HG03135 (cell line): ENCODE data around the gene ENTHD1.

ENCODE experiments used
- ATAC-seq: cut with Tn5 transposase; IDR thresholded peaks from one replicate; pipeline ENCODE4 v1.9.1; 2021; ENCODE audit warnings: mild to moderate bottlenecking, moderate library complexity; ENCODE audit not compliant: unreplicated experiment

Gene ENTHD1

GRCh38 chr22:39718921-39719475 is 174.6 kb downstream of the ENTHD1 start:
- ATAC-seq: no peak

- no peak for ATAC-seq
These were observed 175.4 kb downstream of the ENTHD1 start for GRCh38 chr22:39718206-39718605.

GRCh38 chr22:39717099-39717498 is 176.5 kb downstream of the ENTHD1 start:
- no peak for ATAC-seq

GRCh38 chr22:39716534-39716933 is 177.0 kb downstream of the ENTHD1 start:
- ATAC-seq: no peak

GRCh38 chr22:39715778-39716495 is 177.6 kb downstream of the ENTHD1 start:
- no peak for ATAC-seq

GRCh38 chr22:39714321-39714720 is 179.2 kb downstream of the ENTHD1 start:
- no peak for ATAC-seq

- no peak for ATAC-seq
These were observed 179.7 kb downstream of the ENTHD1 start for GRCh38 chr22:39713799-39714290.

- ATAC-seq: no peak
These were observed 180.6 kb downstream of the ENTHD1 start for GRCh38 chr22:39712751-39713525.

GRCh38 chr22:39712081-39712480 is 181.5 kb downstream of the ENTHD1 start:
- no peak for ATAC-seq

- no peak for ATAC-seq
These were observed 183.0 kb downstream of the ENTHD1 start for GRCh38 chr22:39710380-39711150.

GRCh38 chr22:39707816-39708215 is 185.7 kb downstream of the ENTHD1 start:
- no peak for ATAC-seq

GRCh38 chr22:39707351-39707750 is 186.2 kb downstream of the ENTHD1 start:
- ATAC-seq: no peak

GRCh38 chr22:39706376-39707140 is 187.0 kb downstream of the ENTHD1 start:
- ATAC-seq: no peak

- no peak for ATAC-seq
These were observed 188.2 kb downstream of the ENTHD1 start for GRCh38 chr22:39705386-39705785.

GRCh38 chr22:39703928-39704639 is 189.5 kb downstream of the ENTHD1 start:
- no peak for ATAC-seq

- no peak for ATAC-seq
These were observed 190.5 kb downstream of the ENTHD1 start for GRCh38 chr22:39703091-39703490.

- ATAC-seq: no peak
These were observed 193.0 kb downstream of the ENTHD1 start for GRCh38 chr22:39700565-39700964.

- no peak for ATAC-seq
These were observed 193.8 kb downstream of the ENTHD1 start for GRCh38 chr22:39699631-39700360.
